HTR-8/SVneo (cell line): ENCODE measurements around the gene PLEKHM2.

Experiments used
- DNase-seq: peaks from one replicate; pipeline ENCODE4 v3.0.0; 2011; ENCODE audit warnings: low spot score, mixed read lengths; ENCODE audit not compliant: insufficient read length
- FAIRE-seq: peaks from 2 replicates; lab custom pipeline; 2011; peaks lifted over from hg19 to GRCh38; lab: Jason Lieb, UNC

Gene PLEKHM2

GRCh38 chr1:15777909-15778707 is 94.0 kb downstream of the PLEKHM2 start:
- DNase-seq (no peak), FAIRE-seq (no peak)
